Measurements from ENCODE around the gene ALDH1L1.

DNA sequence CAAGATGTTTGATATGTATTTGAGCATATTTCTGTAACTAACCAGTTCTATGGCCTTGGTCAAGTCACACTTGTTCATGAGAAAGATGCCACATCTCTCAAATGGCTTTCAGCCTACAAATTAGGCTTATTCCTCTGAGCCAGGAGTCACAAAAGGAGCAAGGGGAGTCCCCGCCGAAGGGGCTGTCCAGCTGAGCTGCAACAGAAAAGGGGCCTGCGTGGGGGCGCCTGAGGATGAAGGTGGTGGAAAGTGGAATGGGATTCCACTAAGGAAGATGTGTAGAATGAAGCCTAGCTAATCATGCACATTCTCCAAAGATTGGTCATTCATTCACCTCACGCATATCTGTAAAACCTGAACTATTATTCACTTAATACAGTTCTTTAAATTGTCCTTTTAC lies 19.1 kb downstream of the ALDH1L1 start:
- TF ChIP-seq YY1 (IDR thresholded peaks at IDR 0.05; ENCODE audit: insufficient read depth, insufficient read length): no peak
- TF ChIP-seq ZNF274 (IDR thresholded peaks at IDR 0.05; ENCODE audit: low read depth, low read length): no peak
